NCI-H345 treated with DMSO at 0.1 percent for 48 hours (cell line): Measurements from ENCODE around the gene CYP4Z1.
A peak's percentile ranks its signal among the peaks of the same experiment; 100 is the strongest.
"Not testable (repeated sequence)": the region's sequence is repeated elsewhere in the genome, so short reads cannot be mapped to it uniquely, and the experiment has no call there.

Source experiments
- DNase-seq: peaks from one replicate; lab custom pipeline; 2025; ENCODE audit not compliant: unreplicated experiment; lab: John Stamatoyannopoulos, UW

The CYP4Z1 gene, protein sequence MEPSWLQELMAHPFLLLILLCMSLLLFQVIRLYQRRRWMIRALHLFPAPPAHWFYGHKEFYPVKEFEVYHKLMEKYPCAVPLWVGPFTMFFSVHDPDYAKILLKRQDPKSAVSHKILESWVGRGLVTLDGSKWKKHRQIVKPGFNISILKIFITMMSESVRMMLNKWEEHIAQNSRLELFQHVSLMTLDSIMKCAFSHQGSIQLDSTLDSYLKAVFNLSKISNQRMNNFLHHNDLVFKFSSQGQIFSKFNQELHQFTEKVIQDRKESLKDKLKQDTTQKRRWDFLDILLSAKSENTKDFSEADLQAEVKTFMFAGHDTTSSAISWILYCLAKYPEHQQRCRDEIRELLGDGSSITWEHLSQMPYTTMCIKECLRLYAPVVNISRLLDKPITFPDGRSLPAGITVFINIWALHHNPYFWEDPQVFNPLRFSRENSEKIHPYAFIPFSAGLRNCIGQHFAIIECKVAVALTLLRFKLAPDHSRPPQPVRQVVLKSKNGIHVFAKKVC

DNA sequence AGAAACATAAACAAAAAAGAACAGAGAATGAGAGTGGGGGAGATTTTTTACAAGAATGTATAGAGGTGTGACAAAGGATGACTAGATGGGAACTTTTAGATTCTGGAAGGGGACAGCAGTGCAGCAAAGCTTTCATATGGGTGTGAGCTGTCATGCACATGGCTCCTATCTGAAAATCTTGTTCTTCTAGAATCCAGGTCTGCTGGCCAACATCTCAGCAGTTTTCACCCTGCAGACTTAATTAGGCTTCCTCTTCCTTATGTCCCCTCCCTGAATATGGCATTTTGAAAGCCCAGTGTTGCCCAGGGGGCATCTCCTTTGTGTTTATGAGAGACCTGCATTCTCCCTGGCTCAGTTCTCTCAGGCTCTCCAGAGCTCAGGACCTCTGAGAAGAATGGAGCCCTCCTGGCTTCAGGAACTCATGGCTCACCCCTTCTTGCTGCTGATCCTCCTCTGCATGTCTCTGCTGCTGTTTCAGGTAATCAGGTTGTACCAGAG lies at the start of gene CYP4Z1:
Gene CYP4Z1, plus strand, starts transcription at position 135 of the 498 bp plus-strand sequence. Its CDS starts 260 bp downstream, at position 395.
- no peak for DNase-seq

DNA sequence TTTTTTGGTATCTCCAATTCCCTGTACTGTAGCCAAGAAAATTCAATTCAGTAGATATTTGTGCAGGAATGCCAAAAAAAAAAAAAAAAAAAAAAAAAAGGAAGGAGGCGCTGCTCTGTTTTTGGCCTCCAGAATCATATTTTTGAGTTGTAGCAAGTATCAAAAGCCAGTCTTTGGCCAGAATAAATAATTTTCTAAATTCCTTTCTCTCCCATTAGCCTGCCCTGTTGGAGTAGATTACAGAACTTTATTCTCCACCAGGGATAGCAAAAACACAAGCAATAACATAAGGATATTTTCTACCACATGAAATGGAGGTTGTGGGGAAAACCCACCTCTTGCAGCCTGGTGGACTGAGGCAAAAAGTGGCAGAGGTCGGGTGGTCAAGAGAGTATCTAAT lies 46.0 kb upstream of the CYP4Z1 start:
- DNase-seq: no peak

DNA sequence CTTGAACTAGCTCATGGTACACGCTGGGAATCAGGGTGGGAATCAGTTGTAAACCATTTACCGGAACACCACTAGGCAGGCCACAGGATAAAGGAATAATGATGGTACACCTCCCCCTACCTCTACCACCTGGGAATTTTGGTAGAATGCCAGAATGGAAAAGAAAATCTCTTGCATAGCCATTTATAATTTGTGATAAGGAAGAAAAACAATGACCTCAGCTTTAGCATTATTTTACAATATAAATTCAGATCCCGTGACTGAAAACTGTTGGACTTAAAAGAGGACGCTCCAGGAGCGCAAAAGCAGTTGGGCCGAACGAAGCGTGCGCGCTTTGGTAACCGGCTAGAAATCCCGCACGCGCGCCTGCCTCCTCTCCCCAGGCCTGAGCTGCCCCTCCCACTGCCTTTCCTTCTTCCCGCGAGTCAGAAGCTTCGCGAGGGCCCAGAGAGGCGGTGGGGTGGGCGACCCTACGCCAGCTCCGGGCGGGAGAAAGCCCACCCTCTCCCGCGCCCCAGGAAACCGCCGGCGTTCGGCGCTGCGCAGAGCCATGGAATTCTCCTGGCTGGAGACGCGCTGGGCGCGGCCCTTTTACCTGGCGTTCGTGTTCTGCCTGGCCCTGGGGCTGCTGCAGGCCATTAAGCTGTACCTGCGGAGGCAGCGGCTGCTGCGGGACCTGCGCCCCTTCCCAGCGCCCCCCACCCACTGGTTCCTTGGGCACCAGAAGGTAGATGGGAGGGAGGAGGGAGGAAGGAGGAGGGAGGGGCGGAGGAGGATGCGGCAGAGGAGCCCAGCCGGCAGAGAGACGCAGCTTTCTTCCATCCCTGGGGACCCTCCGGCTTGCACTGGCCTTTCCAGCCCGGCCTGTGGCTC lies 43.5 kb upstream of the CYP4Z1 start, which contains the start of gene CYP4X1:
Gene CYP4X1, plus strand, starts transcription at position 402 of the 873 bp plus-strand sequence. Its CDS starts 149 bp downstream, at position 551.
- peak; percentile 44 for DNase-seq

DNA sequence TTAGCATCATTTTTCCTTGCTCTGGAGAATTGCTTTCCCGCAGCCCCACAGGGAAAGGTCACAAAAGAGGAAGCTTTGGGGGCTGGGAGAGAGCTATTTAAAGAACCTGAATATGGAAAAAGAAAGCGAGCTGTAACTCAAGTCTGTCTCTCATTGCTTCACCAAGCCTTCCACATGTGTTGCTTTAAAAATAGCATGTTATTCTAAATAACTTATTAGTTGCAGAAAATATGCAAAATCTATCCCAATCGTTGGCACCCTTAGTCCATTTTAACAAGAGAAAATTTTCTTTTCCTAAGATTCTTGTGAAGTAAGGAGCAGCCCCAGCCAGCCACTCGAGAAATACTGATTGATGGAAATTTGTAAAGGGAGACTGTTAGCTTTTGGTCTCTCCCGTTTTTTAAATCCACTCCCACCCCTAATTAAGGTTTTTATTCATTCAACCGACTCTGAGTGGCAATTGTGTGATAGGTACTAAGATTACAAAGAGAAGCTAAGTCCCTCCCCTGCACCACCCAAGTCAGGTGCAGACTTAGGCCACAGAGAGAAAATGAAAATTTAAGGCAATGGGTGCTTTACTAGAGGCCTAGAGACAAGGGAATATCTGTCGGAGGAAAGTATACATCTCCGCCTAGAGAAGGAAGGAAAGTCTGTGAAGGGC lies 42.8 kb upstream of the CYP4Z1 start:
- DNase-seq: no peak

DNA sequence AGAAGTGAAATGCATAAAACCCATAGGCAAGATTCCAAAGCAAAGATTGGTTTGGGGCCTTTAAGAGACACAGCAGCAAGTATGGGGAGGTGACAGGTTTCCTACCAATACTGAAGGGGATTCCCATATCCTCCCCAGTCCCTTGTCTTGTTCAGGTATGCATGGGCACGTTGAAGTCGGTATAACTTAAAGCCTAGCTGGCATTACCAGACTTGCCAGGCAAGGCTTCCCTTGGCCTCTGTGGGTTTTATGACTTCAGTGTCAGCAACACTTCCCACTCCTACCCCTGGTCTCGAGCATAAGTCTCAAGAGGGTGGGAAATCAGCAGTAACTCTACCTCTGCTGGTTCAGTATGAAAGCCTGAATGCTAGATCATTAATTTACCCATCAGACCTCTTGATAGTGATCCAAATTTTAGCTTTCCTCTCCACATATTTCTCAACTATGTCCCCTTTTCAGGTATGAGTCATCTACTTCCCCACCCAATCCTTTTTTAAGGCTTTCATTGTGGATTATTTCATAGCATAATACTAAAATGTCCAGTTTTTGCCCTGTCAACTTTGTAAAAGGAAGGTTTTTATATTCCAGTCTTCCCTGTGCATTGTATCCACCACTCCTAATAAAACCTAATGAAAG lies 36.7 kb upstream of the CYP4Z1 start:
- no peak for DNase-seq

DNA sequence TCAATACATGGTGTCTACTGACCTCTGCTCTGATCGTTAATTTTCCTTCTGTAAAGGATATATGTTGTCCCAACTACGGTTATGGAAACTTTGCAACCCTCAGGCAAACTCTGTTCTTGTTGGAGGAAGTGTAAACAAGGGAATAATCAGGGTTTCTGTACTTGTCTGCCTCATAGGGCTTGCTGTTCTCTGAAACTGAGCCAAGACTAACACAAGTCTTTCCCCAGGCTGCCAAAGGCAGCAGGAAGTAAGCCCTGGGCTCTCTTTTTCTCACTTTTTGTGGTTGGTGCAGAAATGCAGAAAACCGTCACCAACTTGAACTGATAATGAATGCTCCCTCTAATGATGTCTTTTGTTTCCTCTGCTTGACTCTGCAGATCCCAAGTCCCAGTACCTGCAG lies 36.0 kb upstream of the CYP4Z1 start:
- no peak for DNase-seq

DNA sequence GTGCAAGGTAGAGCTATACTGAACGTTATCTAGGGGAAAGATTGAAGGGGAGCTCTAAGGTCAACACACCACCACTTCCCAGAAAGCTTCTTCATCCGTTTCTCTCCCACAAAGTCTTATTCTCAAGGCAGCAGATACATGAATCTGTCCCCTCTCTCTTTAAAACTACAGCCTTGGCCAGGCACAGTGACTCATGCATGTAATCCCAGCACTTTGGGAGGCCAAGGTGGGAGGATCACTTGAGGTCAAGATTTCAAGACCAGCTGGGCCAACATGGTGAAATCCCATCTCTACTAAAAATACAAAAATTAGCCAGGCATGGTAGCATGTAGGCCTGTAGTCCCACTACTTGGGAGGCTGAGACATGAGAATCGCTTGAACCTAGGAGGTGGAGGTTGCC lies 35.4 kb upstream of the CYP4Z1 start:
- no peak for DNase-seq

DNA sequence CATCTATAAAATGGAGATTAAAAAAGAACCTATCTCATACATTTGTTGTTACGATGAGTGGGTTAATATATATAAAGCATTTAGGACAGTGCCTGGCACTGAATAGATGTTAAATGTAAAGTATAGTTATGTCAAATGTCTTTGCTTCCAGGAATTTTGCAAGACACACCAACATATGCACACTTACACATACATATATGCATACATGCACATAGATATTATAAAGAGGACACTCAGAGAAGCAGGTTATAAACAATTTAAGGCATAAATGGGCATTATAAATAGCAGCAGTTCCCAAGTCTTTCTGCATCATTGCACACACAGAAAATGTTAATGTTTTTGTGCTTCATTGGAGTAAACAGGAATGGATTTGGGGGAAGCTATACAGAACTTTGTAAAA lies 30.3 kb upstream of the CYP4Z1 start:
- DNase-seq: no peak

DNA sequence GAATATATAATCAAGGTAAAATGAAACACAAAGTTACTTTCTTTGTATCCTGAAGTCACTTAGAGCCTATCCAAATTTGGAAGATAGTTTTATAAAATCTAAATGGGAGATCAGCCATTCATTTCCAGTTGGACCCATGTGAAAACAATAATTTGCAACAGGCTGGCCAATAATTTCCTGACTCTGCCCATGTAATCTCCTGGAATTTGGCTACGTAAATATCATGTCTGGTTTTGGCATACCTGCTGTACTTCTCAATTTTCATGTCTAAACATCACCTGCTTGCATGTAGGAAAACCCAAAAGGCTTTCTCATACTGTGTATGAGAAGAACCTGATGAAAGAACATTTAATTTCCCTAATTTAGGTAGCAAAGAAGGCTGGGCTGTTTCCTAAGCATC lies 7.7 kb upstream of the CYP4Z1 start:
- no peak for DNase-seq

DNA sequence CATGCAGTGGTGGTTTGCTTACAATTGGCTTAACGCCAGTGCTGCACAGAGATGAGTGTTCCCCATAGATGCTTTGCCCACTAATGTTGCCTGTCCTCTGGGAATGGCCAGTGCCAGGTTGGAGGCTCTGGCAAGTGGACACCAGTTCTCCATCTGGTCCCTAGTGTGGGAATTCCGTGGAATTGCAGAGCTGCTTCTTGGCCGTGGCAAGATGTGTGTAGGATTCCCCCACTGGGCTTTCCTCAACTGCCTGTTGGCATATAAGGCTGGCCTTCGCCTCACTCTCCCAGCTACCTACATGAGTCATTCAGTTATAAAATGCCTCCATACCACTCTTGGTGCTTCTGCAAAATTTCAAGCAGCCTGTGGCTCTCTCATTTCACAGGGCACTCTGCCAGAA lies 2.0 kb downstream of the CYP4Z1 start:
- not testable (repeated sequence) for DNase-seq

DNA sequence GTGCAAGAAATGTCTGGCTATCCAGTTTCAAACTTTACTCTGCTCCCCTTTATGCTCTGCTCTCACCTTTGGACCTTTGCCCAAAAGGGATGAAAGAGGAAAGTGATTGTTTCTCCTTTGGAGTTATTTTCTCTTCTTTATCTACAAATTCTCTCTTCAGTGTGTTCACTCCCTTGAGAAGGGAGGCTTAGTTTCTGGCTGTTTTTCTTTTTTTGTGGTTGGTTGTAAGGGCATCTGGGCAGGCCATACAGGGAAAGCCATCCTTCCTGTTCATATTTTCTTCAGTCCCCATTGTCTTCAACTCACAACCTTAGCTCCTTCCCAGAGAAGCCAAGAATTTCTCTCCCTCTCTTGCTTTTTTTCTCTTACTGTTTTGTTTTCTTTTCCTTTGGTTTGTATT lies 2.5 kb downstream of the CYP4Z1 start:
- DNase-seq: not testable (repeated sequence)

DNA sequence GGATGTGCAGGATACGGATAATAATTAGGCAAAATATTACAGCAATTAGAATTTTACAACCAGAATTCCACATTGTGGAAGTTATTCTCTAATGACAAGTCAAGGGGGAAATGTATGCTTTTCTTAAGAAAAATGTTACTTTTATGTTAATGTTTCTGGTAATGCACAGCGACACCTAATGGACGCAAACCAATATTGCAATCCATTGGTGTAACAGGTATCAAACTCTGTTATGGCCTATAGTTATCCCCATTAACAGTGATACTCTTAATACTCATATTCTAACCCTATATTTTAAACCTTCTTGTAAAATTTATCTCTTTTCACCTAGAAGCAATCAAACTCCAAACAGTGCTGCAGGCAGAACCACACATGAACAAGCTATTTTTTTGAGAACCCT lies 22.3 kb downstream of the CYP4Z1 start:
- peak; percentile 13 for DNase-seq

DNA sequence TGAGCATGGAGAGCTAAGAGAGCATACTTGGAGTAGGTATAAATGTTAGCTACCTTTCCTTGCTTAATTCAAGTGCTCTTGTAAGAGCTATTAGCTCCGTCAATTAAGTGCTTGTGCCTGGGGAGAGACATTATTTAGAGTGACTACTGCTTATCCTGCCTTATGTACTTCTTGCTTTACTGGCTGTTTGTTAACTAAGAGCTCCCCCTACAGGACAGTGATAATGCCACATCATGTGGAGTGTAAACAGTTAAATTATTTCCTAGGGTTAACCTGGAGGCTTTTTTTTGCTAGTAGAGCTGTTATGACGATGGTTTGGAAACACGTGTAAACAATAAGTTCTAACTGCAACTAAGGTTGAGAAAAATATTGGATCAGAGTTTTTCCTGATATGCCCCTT lies 24.4 kb downstream of the CYP4Z1 start:
- DNase-seq: not testable (repeated sequence)

DNA sequence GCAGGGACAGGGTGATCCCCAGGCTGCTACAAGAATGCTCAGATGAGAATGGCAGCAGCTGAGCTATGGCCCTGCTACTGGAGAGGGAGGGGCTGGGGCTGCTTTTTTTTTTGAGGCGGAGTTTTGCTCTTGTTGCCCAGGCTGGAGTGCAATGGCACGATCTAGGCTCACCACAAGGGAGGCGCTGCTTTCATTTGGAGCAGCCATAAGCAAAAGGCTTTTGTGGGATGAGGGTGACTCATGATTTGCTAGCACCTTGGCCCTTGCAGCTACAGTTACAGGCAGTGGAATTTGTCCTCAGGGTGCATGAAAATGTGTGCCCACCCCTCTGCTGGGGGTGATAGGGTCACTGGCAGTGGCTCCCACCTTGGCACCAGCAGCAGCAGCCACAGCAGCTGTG lies 37.8 kb downstream of the CYP4Z1 start:
- no peak for DNase-seq

DNA sequence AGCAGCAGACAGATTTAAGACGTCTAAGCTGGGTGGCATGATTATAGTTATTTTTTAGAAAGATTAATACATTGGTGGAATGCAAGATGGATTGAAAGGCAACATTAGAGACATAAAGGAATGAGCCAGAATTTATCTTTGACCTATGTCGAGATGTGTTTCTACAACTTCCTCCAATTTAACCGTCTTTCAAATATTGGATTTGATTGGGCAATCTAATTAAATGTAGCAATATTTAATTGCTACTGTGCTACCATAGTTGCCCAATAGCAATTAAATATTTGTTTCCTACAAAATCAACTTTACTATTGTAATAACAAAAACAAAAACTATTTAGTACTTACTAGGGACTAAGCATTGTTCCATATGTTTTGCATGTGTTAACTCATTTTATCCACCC lies 39.8 kb downstream of the CYP4Z1 start:
- no peak for DNase-seq

DNA sequence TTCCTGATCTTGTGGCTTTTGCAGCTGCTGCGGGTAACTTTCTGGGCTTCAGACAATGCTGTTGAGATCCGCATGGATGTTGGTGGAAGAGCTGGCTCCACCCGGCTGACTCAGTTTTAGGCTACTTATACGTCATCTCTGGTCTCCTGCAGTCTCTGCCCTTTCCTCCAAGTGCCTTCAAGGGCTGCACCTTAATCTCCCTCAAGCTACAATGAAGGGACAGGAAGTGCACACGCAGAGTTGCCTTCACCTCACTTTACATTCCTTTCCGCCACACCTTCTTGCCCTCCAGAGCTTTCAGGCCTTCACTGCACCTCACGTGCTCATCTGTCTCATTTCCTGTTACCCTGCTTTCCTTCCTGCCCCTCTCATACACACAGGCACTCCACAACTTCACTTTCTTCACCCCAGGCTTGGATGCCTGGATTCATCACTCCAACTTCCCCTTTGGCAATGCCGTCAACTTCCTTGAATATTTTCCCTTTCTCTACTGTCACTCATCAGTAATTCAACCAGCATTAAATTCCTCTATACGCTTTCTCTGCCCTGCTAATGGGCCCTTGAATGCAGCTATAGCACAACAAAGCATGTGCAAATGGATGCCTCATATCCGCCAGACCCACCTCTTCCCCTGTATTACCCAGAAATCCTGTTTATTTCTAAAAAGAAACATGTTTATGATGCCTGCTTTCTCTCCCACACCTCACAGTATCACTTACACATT lies 41.0 kb downstream of the CYP4Z1 start:
- not testable (repeated sequence) for DNase-seq

DNA sequence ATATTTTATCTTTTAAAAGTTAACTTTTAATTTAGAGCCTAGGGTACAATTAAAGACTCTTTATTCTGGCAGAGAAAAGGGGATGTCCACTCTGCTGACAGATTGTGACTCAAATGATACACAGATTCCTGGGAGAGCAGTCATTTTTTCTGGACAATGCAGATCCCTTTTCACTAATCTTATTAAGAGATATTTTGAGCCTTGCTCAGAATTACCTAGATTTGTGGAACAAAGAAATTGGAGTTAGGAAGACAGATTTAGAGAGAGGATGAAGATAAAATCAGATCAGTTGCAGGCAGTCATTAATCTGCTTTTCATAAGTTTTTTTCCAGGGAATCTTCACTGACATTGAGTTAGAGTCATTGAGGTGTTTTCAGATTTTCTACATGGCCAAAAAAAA lies 42.5 kb downstream of the CYP4Z1 start:
- DNase-seq: not testable (repeated sequence)

DNA sequence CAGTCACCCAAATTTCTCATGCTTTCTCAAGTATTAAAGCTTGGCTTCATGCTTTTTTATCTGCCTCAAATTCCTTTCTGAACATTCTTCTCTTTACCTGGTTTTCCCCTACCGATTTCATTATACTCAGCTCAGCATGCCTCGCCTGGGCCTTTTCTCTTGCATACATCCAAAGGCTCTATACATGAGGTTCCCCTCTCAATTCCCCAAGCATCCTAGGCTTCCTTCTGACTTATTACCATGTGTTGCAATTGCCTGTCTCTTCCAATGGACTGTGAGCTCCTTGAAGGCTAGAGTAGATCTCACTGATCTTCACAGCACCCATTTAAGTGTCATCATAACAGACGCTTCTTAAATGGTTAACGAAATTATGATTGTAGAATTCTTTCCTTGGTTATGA lies 46.1 kb downstream of the CYP4Z1 start:
- DNase-seq: no peak

DNA sequence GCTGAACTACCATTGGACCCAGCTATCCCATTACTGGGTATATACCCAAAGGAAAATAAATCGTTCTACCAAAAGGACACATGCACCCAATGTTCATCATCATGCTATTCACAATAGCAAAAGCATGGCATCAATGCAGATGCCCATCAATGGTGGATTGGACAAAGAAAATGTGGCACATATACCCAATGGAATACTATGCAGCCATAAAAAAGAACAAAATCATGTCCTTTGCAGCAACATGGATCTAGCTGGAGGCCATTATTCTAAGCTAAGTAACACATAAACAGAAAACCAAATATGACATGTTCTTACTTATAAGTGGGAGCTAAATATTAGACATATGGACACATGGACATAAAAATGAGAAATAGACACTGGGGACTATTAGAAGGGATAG lies 54.0 kb downstream of the CYP4Z1 start:
- DNase-seq: not testable (repeated sequence)

DNA sequence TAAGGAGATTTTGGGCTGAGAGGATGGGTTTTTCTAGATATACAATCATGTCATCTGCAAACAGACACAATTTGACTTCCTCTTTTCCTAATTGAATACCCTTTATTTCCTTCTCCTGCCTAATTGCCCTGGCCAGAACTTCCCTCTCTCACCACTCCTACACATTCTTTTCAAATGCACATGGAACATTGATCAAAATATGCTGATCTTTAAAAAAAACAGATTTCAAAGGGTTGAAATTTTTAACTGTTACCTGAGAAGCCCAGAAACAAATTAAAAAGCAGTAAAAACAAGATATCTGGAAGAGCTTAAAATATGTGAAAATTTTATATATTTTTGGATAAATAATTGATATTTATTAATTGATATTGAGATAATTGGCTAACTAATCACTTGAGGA lies 57.8 kb downstream of the CYP4Z1 start:
- DNase-seq: not testable (repeated sequence)
